ENCODE data around the gene CFH.
"Not testable (repeated sequence)": the region's sequence is repeated elsewhere in the genome, so short reads cannot be mapped to it uniquely, and the experiment has no call there.

Gene CFH

GRCh38 chr1:196774175-196774574, 122.3 kb downstream of the CFH start:
- no peak for DNase-seq

- no peak for DNase-seq
These were observed 122.8 kb downstream of the CFH start, which contains the start of gene CFHR3 for GRCh38 chr1:196774603-196775002. Gene CFHR3 (plus strand): TSS chr1:196774840. CDS start chr1:196774887, 47 bp downstream.

GRCh38 chr1:196777603-196778002, 125.8 kb downstream of the CFH start:
- DNase-seq: no peak

GRCh38 chr1:196779093-196779492, 127.2 kb downstream of the CFH start:
- no peak for DNase-seq

- DNase-seq: not testable (repeated sequence)
These were observed 139.4 kb downstream of the CFH start for GRCh38 chr1:196791252-196791651.

GRCh38 chr1:196794103-196794502, 142.3 kb downstream of the CFH start:
- DNase-seq: not testable (repeated sequence)
